ENCODE measurements around the gene RBM22.

DNA sequence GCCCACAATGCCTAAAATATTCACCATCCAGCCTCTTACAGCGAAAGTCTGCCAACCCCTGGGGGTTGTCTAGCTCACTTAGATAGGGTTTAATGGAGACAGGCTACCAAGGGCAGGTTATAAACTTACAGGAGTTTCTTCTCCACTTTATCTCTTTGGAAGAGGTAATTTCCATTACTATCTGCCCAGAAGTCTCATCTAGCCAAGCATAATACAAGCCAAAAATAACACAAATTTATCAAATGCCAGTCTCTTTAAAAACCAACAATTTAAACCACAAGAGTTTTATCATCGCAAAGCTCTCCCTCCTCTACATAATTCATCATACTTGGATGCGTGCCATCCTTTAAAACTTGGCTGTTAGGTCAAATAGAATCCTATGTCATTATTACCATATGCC, 6.2 kb downstream of the RBM22 start:
- TF ChIP-seq NR3C1 (IDR thresholded peaks at IDR 0.05), result no peak
- no peak for TF ChIP-seq PHF8 (IDR thresholded peaks at IDR 0.05; ENCODE audit: borderline replicate concordance, low read depth)
- no peak for TF ChIP-seq CHD4 (IDR thresholded peaks at IDR 0.05; ENCODE audit: borderline replicate concordance)
- TF ChIP-seq, protein P1, sequence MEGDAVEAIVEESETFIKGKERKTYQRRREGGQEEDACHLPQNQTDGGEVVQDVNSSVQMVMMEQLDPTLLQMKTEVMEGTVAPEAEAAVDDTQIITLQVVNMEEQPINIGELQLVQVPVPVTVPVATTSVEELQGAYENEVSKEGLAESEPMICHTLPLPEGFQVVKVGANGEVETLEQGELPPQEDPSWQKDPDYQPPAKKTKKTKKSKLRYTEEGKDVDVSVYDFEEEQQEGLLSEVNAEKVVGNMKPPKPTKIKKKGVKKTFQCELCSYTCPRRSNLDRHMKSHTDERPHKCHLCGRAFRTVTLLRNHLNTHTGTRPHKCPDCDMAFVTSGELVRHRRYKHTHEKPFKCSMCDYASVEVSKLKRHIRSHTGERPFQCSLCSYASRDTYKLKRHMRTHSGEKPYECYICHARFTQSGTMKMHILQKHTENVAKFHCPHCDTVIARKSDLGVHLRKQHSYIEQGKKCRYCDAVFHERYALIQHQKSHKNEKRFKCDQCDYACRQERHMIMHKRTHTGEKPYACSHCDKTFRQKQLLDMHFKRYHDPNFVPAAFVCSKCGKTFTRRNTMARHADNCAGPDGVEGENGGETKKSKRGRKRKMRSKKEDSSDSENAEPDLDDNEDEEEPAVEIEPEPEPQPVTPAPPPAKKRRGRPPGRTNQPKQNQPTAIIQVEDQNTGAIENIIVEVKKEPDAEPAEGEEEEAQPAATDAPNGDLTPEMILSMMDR (IDR thresholded peaks at IDR 0.05), result no peak
- no peak for TF ChIP-seq POLR2AphosphoS2 (conservative IDR thresholded peaks at IDR 0.05; ENCODE audit: low read length)
- TF ChIP-seq, protein P2, sequence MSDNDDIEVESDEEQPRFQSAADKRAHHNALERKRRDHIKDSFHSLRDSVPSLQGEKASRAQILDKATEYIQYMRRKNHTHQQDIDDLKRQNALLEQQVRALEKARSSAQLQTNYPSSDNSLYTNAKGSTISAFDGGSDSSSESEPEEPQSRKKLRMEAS (IDR thresholded peaks at IDR 0.05), result no peak
